Psoas muscle (tissue), 8 donors: ENCODE results near the gene RBM20. TPM values are rescaled to one million over a fixed set of nuclear protein-coding genes. Genes with fewer than 3 reads are reported as not detected.

Source experiments
- ATAC-seq, 4 donors: fragments of 200-7000 bp; cut with Tn5 transposase; one replicate each; pipeline ENCODE4 v1.9.1; 2020; ENCODE audit warnings: moderate library complexity in 3 of 4, mild to moderate bottlenecking in 2 of 4
- DNase-seq, 2 donors: peaks; one replicate each; pipeline ENCODE4 v3.0.0-alpha.2; 2020
- H3K27ac ChIP-seq: fragments of 200-600 bp; one replicate; pipeline ENCODE4 v1.8.0; 2022
- H3K27me3 ChIP-seq, 3 donors: fragments of 200-600 bp in 1 of 3; one replicate each; pipeline versions ENCODE4 v1.6.1 to v1.8.0; 2013 to 2022; ENCODE audit warnings: low read length in 2 of 3, mild to moderate bottlenecking in 2 of 3, moderate library complexity in 1 of 3; ENCODE audit not compliant: insufficient read depth in 3 of 3
- H3K36me3 ChIP-seq, 2 donors: fragments of 200-600 bp in 1 of 2; one replicate each; pipeline versions ENCODE4 v1.6.1 to v1.8.0; 2013 to 2022; ENCODE audit warnings: low read depth in 1 of 2, mild to moderate bottlenecking in 1 of 2, moderate library complexity in 1 of 2; ENCODE audit not compliant: insufficient read depth in 1 of 2
- H3K4me1 ChIP-seq: fragments of 200-600 bp; one replicate; pipeline ENCODE4 v1.8.0; 2022
- H3K4me3 ChIP-seq: fragments of 200-600 bp; one replicate; pipeline ENCODE4 v1.8.0; 2022; ENCODE audit warnings: mild to moderate bottlenecking
- H3K9me3 ChIP-seq: fragments of 200-600 bp; one replicate; pipeline ENCODE4 v1.8.0; 2022
- WGBS, 3 donors: extraction: QIAGEN DNeasy Blood & Tissue Kit; methylation state at CpG; one replicate each; pipeline versions ENCODE4 v1.1.6 to v1.1.7; 2013; 5-methylcytosine and 5-hydroxymethylcytosine counted together
- intact Hi-C, 2 donors: fragments of 100-400 bp; cut with DNase I; formaldehyde crosslinking; loops; one replicate each; pipeline versions ENCODE4 v1.11.0 to v1.14.2; 2022
- polyA plus RNA-seq, 3 donors: library from polyadenylated mRNA; stranded (reverse); fragments of 200-250 nt; gene quantifications; one replicate each; pipeline ENCODE4 v1.2.3, GENCODE V29; 2013
- total RNA-seq, 4 donors: library from RNA; stranded (reverse); fragmentation: NEBNext Ultra II Directional in 2 of 4; extraction: Animal tissue kit (Norgen Biotek cat#: 25700) in 2 of 4; gene quantifications; one replicate each; pipeline versions ENCODE4 v1.2.1 to v1.2.4, GENCODE V29; 2021 to 2023
- TF ChIP-seq, protein P1 (sequence below): fragments of 200-600 bp; IDR thresholded peaks from one replicate; pipeline ENCODE4 v1.8.0; 2022; ENCODE audit warnings: antibody characterized with exemption
- donor health status: healthy with polysubstance abuse.
- donor health status: DM: no; HTN: no; CAD: no; lungs with moderate emphysema.
- donor health status: Bipolar disorder and iron deficiency.
- donor health status: healthy.
- donor health status: DM: yes; HTN: yes; CAD: no.
- donor health status: DM: no; HTN: no; CAD: no.
- donor health status: DM: no; HTN: no; CAD: no.
- donor health status: DM: yes; HTN: yes; CAD: no.

Gene RBM20
- total and polyA plus RNA-seq, 7 donors, result 1.6 to 48.8 (median 14.2) TPM

DNA sequence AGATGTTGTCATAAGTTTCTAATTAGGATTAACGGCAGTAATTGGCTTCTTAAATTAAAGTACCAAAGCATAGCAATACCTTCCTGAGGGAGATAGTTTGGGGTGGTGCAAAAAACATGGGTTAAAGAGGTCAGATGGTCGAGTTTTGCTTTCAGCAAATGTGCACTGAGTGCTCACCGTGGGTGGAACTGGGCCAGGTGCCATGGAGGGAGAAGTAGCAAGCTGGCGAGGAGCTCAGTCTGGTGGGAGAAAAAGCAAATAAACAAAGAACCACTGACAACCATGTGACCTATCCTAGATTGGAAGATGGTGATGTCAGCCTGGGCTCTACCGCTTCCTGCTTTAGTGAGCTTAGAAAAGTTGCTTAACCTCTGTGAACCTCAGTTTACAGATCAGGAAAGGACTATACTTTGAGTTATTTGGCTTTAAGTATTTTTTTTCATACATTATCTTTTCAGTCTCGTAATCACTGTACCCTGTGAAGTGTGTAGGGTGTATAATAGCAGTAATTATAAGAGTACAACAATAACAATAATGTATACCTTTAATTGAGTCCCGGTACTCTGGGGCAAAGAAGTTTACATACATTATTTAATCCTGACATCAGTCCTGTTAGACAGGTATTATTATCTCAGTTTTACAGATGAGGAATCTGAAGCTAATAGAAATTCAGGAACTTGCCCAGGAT, 158.6 kb downstream of the RBM20 start:
- TF ChIP-seq, protein P1, sequence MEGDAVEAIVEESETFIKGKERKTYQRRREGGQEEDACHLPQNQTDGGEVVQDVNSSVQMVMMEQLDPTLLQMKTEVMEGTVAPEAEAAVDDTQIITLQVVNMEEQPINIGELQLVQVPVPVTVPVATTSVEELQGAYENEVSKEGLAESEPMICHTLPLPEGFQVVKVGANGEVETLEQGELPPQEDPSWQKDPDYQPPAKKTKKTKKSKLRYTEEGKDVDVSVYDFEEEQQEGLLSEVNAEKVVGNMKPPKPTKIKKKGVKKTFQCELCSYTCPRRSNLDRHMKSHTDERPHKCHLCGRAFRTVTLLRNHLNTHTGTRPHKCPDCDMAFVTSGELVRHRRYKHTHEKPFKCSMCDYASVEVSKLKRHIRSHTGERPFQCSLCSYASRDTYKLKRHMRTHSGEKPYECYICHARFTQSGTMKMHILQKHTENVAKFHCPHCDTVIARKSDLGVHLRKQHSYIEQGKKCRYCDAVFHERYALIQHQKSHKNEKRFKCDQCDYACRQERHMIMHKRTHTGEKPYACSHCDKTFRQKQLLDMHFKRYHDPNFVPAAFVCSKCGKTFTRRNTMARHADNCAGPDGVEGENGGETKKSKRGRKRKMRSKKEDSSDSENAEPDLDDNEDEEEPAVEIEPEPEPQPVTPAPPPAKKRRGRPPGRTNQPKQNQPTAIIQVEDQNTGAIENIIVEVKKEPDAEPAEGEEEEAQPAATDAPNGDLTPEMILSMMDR, result no peak
- H3K4me1 ChIP-seq, result peaks cover 16% of the 10 kb centered on the region
- intact Hi-C loops, result loop anchor here (5.0 kb wide), 2 partner anchors 70 to 90 kb away; partner anchors contain the start of gene PDCD4 (in 1 of the 2)
- no peaks in the 10 kb centered on the region for H3K27me3 ChIP-seq
- DNase-seq (peak; percentile 47 to 66), ATAC-seq (peak; percentile 23 to 42 (median 30))
- H3K27ac ChIP-seq, result no peak overlapping the region
- H3K9me3 ChIP-seq, result no peaks in the 10 kb centered on the region
- H3K4me3 ChIP-seq, result no peak overlapping the region
- peaks cover 3 to 55% of the 10 kb centered on the region in 2 donors for H3K36me3 ChIP-seq
- 37 to 46% (median 37%) methylated on average over 7 of the region's 7 CpGs for WGBS, 3 donors

DNA sequence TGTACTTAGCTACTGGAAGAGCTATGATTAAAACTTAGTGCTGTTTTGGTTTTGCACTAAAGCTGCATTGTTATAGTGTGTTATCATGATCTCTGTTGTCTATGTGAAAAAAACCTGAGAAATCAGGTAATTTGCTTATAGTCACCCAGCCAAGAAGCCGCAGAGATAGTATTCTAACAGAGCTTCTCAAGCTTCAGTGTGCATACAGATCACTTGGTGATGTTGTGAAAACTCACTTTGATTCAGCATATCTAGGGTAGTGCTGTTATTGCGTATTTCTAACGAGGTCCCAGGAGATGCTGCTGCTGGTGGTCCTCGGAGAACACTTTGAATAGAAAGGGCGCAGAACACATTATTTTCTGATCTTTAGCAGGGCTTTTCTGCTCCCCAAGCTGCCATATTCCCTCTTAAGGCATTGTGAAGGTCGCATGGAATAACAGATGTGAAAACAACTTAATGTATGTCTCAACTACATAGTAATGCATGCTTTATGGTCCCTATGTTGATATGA, 159.2 kb downstream of the RBM20 start:
- DNase-seq, result no peak
- intact Hi-C loops, result loop anchor here (5.0 kb wide), 2 partner anchors 69 to 89 kb away; partner anchors contain the start of gene PDCD4 (in 1 of the 2)
- H3K36me3 ChIP-seq, result peaks cover 3 to 49% of the 10 kb centered on the region in 2 donors

DNA sequence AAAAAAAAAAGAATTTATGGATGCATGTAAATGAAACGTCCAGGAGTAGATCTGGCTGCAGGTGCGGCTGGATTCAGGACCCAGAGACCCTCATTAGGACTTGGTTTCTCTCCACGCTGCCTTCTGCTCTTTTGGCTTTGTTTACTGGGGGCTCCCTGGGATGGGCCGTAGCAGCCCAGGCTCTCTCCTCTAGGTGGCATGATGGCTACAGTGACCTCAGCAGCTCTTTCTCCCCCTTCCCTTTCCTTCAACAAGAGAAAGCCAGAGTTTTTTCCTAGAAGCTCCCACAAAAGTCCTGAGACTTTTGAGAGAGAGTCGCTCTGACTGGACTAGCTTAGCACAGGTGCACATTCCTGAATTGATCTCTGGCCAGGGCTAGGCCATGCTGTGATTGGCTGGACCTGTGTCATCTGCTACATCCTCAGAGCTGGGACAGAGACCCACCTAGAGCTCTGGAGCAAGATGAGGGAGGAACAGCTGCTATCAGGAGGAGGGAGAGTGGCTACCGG, 159.7 kb downstream of the RBM20 start:
- H3K9me3 ChIP-seq, result no peaks in the 10 kb centered on the region
- no peaks in the 10 kb centered on the region for H3K27me3 ChIP-seq
- DNase-seq (peak; percentile 27 to 65), ATAC-seq (peak; percentile 45 to 73 (median 70))
- TF ChIP-seq, protein P1, result peak; percentile 51
- peaks cover 3 to 43% of the 10 kb centered on the region in 2 donors for H3K36me3 ChIP-seq
- no peak overlapping the region for H3K27ac ChIP-seq
- intact Hi-C loops, result loop anchor here (2.0 to 5.0 kb wide), 3 partner anchors 68 to 89 kb away; partner anchors contain the start of gene PDCD4 (in 1 of the 2)
- 32 to 39% (median 38%) methylated on average over 6 of the region's 6 CpGs for WGBS, 3 donors
- H3K4me3 ChIP-seq, result no peak overlapping the region
- H3K4me1 ChIP-seq, result peaks cover 16% of the 10 kb centered on the region

More for the DNA sequence above, 159.2 kb downstream of the RBM20 start:
- WGBS, 3 donors, result 60 to 63% (median 63%) methylated on average over 6 of the region's 6 CpGs
- Histone ChIP-seq H3K4me1 (peaks cover 16% of the 10 kb centered on the region), H3K27ac (no peak overlapping the region), H3K4me3 (no peak overlapping the region), H3K27me3 (no peaks in the 10 kb centered on the region), H3K9me3 (no peaks in the 10 kb centered on the region)
- TF ChIP-seq, protein P1, result no peak
- ATAC-seq, result no peak

DNA sequence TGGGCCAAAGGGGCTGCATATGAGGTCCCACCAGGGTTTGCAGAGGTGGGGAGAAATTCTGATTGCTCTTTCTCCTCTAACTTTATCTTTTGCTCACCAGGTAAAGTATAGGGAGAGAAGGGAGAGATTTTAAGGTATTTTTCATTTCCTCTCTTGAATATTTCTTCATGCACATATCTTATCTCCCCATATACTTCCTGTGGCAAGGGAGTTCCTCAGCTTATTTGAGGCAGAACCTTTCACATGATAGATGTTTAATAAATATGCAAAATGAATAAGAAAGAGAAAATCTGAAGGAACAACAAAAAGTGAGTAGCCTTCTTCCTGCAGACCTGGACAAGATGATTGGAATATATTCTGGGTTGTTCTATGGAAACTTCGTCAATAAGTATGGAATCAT, 160.2 kb downstream of the RBM20 start:
- DNase-seq (no peak), ATAC-seq (no peak)
- no peak overlapping the region for H3K4me3 ChIP-seq
- H3K27ac ChIP-seq, result no peak overlapping the region
- H3K4me1 ChIP-seq, result peaks cover 16% of the 10 kb centered on the region
- H3K9me3 ChIP-seq, result no peaks in the 10 kb centered on the region
- H3K36me3 ChIP-seq, result peaks cover 3 to 38% of the 10 kb centered on the region in 2 donors
- TF ChIP-seq, protein P1, result no peak
- H3K27me3 ChIP-seq, result no peaks in the 10 kb centered on the region
- WGBS, 3 donors, result 96 to 100% (median 97%) methylated on average over 1 of the region's 1 CpG
- intact Hi-C loops, result loop anchor here (2.0 to 5.0 kb wide), 3 partner anchors 68 to 88 kb away; partner anchors contain the start of gene PDCD4 (in 1 of the 2)
